Ectodermal cell (in vitro differentiated cells): ENCODE results near the gene CYSRT1.

Source experiments
- H3K27ac ChIP-seq: 2 replicates; pipeline ENCODE4 v1.7.0; 2013; ENCODE audit warnings: mild to moderate bottlenecking, low read depth, low read length; ENCODE audit not compliant: insufficient read depth, poor library complexity, severe bottlenecking
- H3K27me3 ChIP-seq: 2 replicates; pipeline ENCODE4 v1.7.0; 2013; ENCODE audit warnings: mild to moderate bottlenecking, low read length; ENCODE audit not compliant: insufficient read depth, control insufficient read depth, poor library complexity, severe bottlenecking
- H3K36me3 ChIP-seq: one replicate; pipeline ENCODE4 v1.7.0; 2013; ENCODE audit warnings: low read length; ENCODE audit not compliant: control insufficient read depth, insufficient read depth
- H3K4me1 ChIP-seq: one replicate; pipeline ENCODE4 v1.7.0; 2013; ENCODE audit warnings: low read length; ENCODE audit not compliant: control insufficient read depth, insufficient read depth
- H3K4me3 ChIP-seq: 2 replicates; pipeline ENCODE4 v1.7.0; 2013; ENCODE audit warnings: low read depth, low read length, control low read depth; ENCODE audit not compliant: insufficient read depth
- H3K9me3 ChIP-seq: 2 replicates; pipeline ENCODE4 v1.7.0; 2013; ENCODE audit warnings: mild to moderate bottlenecking, low read length, moderate library complexity; ENCODE audit not compliant: control insufficient read depth
- WGBS, 2 experiments: methylation state at CpG; one replicate each; pipeline ENCODE4 v1.1.7; 2013; ENCODE audit warnings: missing lambda C conversion rate in 2 of 2; 5-methylcytosine and 5-hydroxymethylcytosine counted together

The CYSRT1 gene

GRCh38 chr9:137227853-137228505 is 3.0 kb downstream of the CYSRT1 start:
- Histone ChIP-seq H3K36me3 (no peaks in the 10 kb centered on the region), H3K27me3 (peaks cover 3% of the 10 kb centered on the region), H3K9me3 (no peaks in the 10 kb centered on the region), H3K4me1 (no peaks in the 10 kb centered on the region), H3K27ac (no peak overlapping the region), H3K4me3 (no peak overlapping the region)
- WGBS, 2 experiments = 70% methylated on average over 17 of the region's 18 CpGs

GRCh38 chr9:137228506-137228967 is 3.6 kb downstream of the CYSRT1 start:
- WGBS, 2 experiments = 91 to 94% methylated on average over 29 of the region's 29 CpGs
- H3K36me3 ChIP-seq = no peaks in the 10 kb centered on the region

GRCh38 chr9:137228968-137229896 is 4.3 kb downstream of the CYSRT1 start:
- H3K4me1 ChIP-seq = no peaks in the 10 kb centered on the region
- H3K4me3 ChIP-seq = no peak overlapping the region
- H3K36me3 ChIP-seq = no peaks in the 10 kb centered on the region
- H3K27ac ChIP-seq = no peak overlapping the region
- no peaks in the 10 kb centered on the region for H3K27me3 ChIP-seq
- no peaks in the 10 kb centered on the region for H3K9me3 ChIP-seq
- 90% methylated on average over 27 of the region's 27 CpGs for WGBS, 2 experiments

More at GRCh38 chr9:137228506-137228967, 3.6 kb downstream of the CYSRT1 start:
- no peak overlapping the region for H3K4me3 ChIP-seq
- no peaks in the 10 kb centered on the region for H3K4me1 ChIP-seq
- no peak overlapping the region for H3K27ac ChIP-seq
- H3K27me3 ChIP-seq = no peaks in the 10 kb centered on the region
- no peaks in the 10 kb centered on the region for H3K9me3 ChIP-seq

- no peaks in the 10 kb centered on the region for H3K27me3 ChIP-seq
- H3K36me3 ChIP-seq = no peaks in the 10 kb centered on the region
- H3K27ac ChIP-seq = no peak overlapping the region
- no peaks in the 10 kb centered on the region for H3K9me3 ChIP-seq
- H3K4me3 ChIP-seq = no peak overlapping the region
- no peaks in the 10 kb centered on the region for H3K4me1 ChIP-seq
- WGBS, 2 experiments = 84 to 85% methylated on average over 31 of the region's 31 CpGs
These were observed 5.1 kb downstream of the CYSRT1 start for GRCh38 chr9:137229903-137230704.

DNA sequence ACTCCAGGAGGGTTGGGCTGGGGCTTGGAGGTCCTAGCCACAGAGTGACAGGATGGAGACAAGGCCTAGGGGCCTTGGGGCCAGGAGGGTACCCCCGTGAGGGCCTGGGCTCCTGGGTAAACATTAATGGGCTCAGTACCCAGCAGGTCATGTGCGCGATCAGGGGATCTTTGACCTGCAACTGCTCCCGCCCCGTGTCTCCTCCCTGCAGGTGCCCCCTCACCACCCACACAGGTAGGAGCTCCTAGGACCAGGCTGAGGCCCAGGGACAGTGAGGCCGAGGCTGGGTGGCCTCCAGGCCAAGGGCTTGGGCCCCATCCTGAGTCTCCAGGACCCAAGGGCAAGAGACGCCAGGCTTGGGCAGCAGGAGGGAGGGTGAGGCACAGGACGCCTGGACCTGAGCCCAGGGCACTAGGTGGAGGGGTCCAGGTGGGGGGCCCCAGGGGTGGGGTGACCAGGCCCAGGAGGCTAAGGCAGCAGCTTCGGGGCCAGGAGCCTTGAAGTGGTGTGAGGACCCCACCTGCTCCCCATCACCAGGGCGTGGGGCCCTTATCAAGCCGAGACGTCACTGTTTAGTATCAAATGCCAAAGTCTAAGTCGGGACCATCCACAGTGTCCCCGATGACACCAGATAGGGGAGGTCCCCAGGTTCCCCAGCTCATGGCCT is 5.9 kb downstream of the CYSRT1 start, which contains the start of gene SLC34A3:
SLC34A3 (plus strand) TSS at position 197 of the 667 bp plus-strand sequence. CDS start 802 bp downstream, outside the sequence.
- Histone ChIP-seq H3K27ac (no peak within 1 kb of the TSS), H3K4me1 (no peaks in the 10 kb centered on the region), H3K9me3 (no peaks in the 10 kb centered on the region), H3K4me3 (no peak within 1 kb of the TSS), H3K36me3 (no peaks in the 10 kb centered on the region), H3K27me3 (no peaks in the 10 kb centered on the region)
- 86 to 89% methylated on average over 14 of the region's 14 CpGs for WGBS, 2 experiments

GRCh38 chr9:137231372-137232039 is 6.5 kb downstream of the CYSRT1 start:
- Histone ChIP-seq H3K4me1 (peaks cover 4% of the 10 kb centered on the region), H3K27ac (no peak overlapping the region), H3K9me3 (no peaks in the 10 kb centered on the region), H3K36me3 (no peaks in the 10 kb centered on the region), H3K27me3 (no peaks in the 10 kb centered on the region), H3K4me3 (no peak overlapping the region)
- 91 to 92% methylated on average over 23 of the region's 23 CpGs for WGBS, 2 experiments

DNA sequence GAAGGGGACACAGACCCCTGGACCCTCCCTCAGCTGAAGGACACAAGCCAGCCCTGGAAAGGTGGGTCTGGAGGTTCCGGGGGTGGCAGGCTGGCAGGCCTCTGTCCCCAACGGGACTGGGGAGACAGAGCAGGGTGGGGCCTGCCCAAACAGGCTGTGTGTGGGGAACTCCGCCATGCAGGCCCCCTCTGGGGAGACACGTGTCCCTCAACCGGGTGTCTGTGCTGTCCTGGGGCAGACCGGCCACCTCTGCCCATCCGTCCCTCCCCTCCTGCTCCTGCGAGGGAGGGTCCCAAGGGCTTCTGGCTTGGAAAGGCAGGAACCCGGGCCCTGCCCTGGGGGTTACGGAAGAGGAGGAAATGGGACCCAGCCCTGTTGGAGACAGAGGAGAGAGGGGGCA is 7.1 kb downstream of the CYSRT1 start:
- no peaks in the 10 kb centered on the region for H3K9me3 ChIP-seq
- H3K27ac ChIP-seq = no peak overlapping the region
- H3K36me3 ChIP-seq = no peaks in the 10 kb centered on the region
- peaks cover 10% of the 10 kb centered on the region for H3K4me1 ChIP-seq
- H3K4me3 ChIP-seq = no peak overlapping the region
- no peaks in the 10 kb centered on the region for H3K27me3 ChIP-seq
- 90 to 91% methylated on average over 10 of the region's 10 CpGs for WGBS, 2 experiments

- 91 to 92% methylated on average over 24 of the region's 24 CpGs for WGBS, 2 experiments
- Histone ChIP-seq H3K4me1 (peaks cover 14% of the 10 kb centered on the region), H3K27me3 (no peaks in the 10 kb centered on the region), H3K9me3 (no peaks in the 10 kb centered on the region), H3K27ac (no peak overlapping the region), H3K36me3 (no peaks in the 10 kb centered on the region), H3K4me3 (no peak overlapping the region)
These were observed 7.5 kb downstream of the CYSRT1 start for GRCh38 chr9:137232510-137232909.
